Osteoblast (primary cell): Measurements from ENCODE around the gene FCER1G. TPM values are rescaled to one million over a fixed set of nuclear protein-coding genes. Genes with fewer than 3 reads are reported as not detected.

Source experiments
- DNase-seq: peaks from one replicate; pipeline ENCODE4 v3.0.0; 2011; ENCODE audit warnings: low spot score, mixed read lengths; ENCODE audit not compliant: insufficient read length; ENCODE audit errors: missing footprints
- H2AFZ ChIP-seq: 2 replicates; pipeline ENCODE4 v1.6.0; 2011; ENCODE audit warnings: mild to moderate bottlenecking, low read length
- H3K27ac ChIP-seq: 2 replicates; pipeline ENCODE4 v1.5.1; 2011; ENCODE audit warnings: mild to moderate bottlenecking, low read depth, low read length, moderate library complexity
- H3K27me3 ChIP-seq: 2 replicates; pipeline ENCODE4 v1.6.0; 2012; ENCODE audit warnings: mild to moderate bottlenecking, control low read depth, inconsistent platforms, low read length, moderate library complexity; ENCODE audit not compliant: insufficient read depth
- H3K36me3 ChIP-seq: 2 replicates; pipeline ENCODE4 v1.5.1; 2011; ENCODE audit warnings: mild to moderate bottlenecking, low read length, control low read depth, moderate library complexity; ENCODE audit not compliant: insufficient read depth
- H3K4me1 ChIP-seq: 2 replicates; pipeline ENCODE4 v1.5.1; 2011; ENCODE audit warnings: mild to moderate bottlenecking, low read length, control low read depth, moderate library complexity; ENCODE audit not compliant: insufficient read depth
- H3K4me2 ChIP-seq: 2 replicates; pipeline ENCODE4 v1.6.0; 2011; ENCODE audit warnings: mild to moderate bottlenecking, low read length; ENCODE audit not compliant: insufficient read depth
- H3K4me3 ChIP-seq: fragments of 200-600 bp; sonication (generic); 3 replicates; pipeline ENCODE4 v1.5.1; 2012; ENCODE audit warnings: mild to moderate bottlenecking, low read length, inconsistent platforms; ENCODE audit not compliant: insufficient read depth
- H3K79me2 ChIP-seq: 2 replicates; pipeline ENCODE4 v1.6.0; 2012; ENCODE audit warnings: mild to moderate bottlenecking, low read length, control low read depth, inconsistent platforms; ENCODE audit not compliant: insufficient read depth
- H3K9me3 ChIP-seq: 2 replicates; pipeline ENCODE4 v1.5.1; 2011; ENCODE audit warnings: low read depth, low read length, control low read depth
- H4K20me1 ChIP-seq: 2 replicates; pipeline ENCODE4 v1.6.0; 2012; ENCODE audit warnings: mild to moderate bottlenecking, low read length, control low read depth; ENCODE audit not compliant: insufficient read depth
- total RNA-seq: library from RNA; depleted of rRNA; stranded (reverse); fragments of >200 nt; gene quantifications from 2 replicates; pipeline ENCODE4 v1.2.3, GENCODE V29; 2012
- TF ChIP-seq, protein P1 (sequence below): IDR thresholded peaks from 2 replicates; pipeline ENCODE4 v1.5.1; 2011; ENCODE audit warnings: mild to moderate bottlenecking, low read depth, low read length, moderate library complexity; ENCODE audit errors: extremely low read depth

Gene FCER1G
- total RNA-seq, 1 donor: 0.72 TPM

DNA sequence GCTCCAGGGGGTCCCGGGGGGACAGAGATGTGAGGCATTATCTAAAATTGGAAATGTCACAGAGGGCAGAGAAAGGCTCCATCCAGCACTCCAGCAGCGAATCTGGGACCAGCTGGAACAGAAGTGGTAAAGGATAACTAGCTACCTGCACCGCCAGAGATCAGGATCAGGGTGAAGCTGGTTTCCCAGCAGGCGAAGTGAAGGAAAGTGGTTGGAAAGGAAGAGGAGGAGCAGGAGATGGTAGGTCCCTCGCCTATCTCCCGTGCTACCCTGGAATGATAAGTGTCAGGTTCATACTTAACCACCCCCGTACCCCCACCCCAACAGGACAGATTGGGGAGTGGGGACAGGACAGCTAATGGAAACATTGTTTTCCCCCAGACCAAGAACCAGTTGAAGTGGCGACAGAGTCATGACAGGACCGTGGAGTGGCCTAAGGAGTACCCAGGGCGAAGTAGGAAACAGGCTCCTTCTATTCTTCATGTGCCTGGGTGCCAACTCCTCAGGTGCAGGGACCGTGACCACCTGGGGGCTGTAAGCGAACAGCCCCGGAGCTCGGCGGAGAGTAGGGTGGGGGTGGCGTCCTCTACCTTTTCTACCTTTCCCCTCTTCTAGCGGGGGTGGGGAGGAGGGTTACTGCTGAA lies 38.5 kb upstream of the FCER1G start:
- Histone ChIP-seq H4K20me1 (peaks cover 3% of the 10 kb centered on the region), H3K79me2 (peaks cover 20% of the 10 kb centered on the region), H3K36me3 (peaks cover 36% of the 10 kb centered on the region), H3K27me3 (no peaks in the 10 kb centered on the region), H3K9me3 (no peaks in the 10 kb centered on the region), H3K4me1 (peaks cover 27% of the 10 kb centered on the region), H2AFZ (peak overlapping the region; percentile 99), H3K4me2 (peak overlapping the region; percentile 99), H3K27ac (peak overlapping the region; percentile 96), H3K4me3 (peak overlapping the region; percentile 98)
- TF ChIP-seq, protein P1, sequence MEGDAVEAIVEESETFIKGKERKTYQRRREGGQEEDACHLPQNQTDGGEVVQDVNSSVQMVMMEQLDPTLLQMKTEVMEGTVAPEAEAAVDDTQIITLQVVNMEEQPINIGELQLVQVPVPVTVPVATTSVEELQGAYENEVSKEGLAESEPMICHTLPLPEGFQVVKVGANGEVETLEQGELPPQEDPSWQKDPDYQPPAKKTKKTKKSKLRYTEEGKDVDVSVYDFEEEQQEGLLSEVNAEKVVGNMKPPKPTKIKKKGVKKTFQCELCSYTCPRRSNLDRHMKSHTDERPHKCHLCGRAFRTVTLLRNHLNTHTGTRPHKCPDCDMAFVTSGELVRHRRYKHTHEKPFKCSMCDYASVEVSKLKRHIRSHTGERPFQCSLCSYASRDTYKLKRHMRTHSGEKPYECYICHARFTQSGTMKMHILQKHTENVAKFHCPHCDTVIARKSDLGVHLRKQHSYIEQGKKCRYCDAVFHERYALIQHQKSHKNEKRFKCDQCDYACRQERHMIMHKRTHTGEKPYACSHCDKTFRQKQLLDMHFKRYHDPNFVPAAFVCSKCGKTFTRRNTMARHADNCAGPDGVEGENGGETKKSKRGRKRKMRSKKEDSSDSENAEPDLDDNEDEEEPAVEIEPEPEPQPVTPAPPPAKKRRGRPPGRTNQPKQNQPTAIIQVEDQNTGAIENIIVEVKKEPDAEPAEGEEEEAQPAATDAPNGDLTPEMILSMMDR: no peak
- no peak for DNase-seq

DNA sequence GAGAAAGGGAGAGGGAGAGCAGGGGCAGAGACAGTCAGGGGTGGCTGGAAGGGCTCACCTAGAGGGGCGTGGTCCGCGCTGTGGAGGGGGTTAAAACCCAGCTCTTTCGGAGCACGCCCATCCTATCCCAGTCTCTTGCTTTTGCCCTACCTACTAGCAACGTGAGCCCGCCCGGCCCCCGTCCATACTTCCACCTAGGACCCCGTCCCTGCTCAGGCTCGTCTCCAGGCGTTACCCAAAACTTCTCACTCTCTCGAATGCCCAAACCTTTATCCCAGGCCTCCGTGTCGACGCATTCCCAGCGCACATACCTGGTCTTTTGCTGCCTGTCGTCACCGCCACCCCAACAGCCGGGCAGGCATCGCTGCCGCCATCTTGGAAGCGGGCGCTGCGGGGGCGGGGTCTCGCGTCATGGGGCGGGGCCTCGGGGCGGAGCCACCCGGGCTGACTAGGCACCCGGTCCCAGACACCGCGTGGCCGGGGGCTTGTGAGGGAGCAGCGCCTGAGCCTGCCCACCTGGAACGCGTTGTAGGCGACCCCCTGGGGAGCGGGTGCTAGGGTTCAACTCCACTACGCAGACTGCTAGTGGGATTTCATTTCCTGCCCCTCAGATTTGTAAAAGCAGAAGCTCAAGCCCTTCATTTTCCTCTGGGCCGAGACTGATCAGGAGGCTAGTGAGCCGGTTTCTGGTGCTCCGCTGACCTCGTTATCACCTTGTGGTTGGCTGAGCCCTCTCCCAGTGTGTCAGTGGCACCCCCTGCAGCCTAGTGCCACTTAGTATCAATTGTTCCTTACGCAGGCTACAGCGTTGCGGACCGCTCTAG lies 37.8 kb upstream of the FCER1G start, which contains the start of gene B4GALT3:
TSS of gene B4GALT3 (minus strand) at position 396 of the 824 bp plus-strand sequence. CDS start 1,447 bp downstream, outside the sequence.
- DNase-seq: peak; percentile 98
- peaks cover 3% of the 10 kb centered on the region for H4K20me1 ChIP-seq
- H2AFZ ChIP-seq: peak within 1 kb of the TSS; percentile 99
- H3K4me1 ChIP-seq: peaks cover 29% of the 10 kb centered on the region
- peak within 1 kb of the TSS; percentile 98 for H3K4me3 ChIP-seq
- H3K79me2 ChIP-seq: peaks cover 16% of the 10 kb centered on the region
- no peaks in the 10 kb centered on the region for H3K9me3 ChIP-seq
- TF ChIP-seq, protein P1: no peak
- H3K27ac ChIP-seq: peak within 1 kb of the TSS; percentile 96
- H3K36me3 ChIP-seq: peaks cover 29% of the 10 kb centered on the region
- H3K27me3 ChIP-seq: no peaks in the 10 kb centered on the region
- peak within 1 kb of the TSS; percentile 99 for H3K4me2 ChIP-seq

DNA sequence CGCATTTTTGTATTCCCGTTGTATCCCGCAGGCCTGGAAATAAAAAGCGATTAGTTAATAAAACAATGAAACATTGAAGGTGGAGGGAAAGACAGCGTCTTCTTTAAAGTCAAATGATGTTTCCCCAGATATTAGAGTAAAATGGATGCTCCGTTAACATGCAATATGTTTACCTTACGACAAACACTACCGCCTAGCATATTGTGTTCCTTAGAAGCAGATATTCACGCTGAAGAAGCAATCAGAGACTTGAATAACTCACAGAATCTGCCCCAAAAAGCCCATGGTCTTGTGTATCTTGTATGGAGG lies 37.2 kb upstream of the FCER1G start:
- Histone ChIP-seq H3K79me2 (peaks cover 16% of the 10 kb centered on the region), H3K4me3 (peak overlapping the region; percentile 98), H3K27ac (peak overlapping the region; percentile 96), H3K9me3 (no peaks in the 10 kb centered on the region), H3K4me2 (peak overlapping the region; percentile 99), H3K4me1 (peaks cover 27% of the 10 kb centered on the region), H3K27me3 (no peaks in the 10 kb centered on the region), H4K20me1 (peaks cover 3% of the 10 kb centered on the region), H3K36me3 (peaks cover 25% of the 10 kb centered on the region), H2AFZ (peak overlapping the region; percentile 99)
- DNase-seq: no peak
- TF ChIP-seq, protein P1: no peak

DNA sequence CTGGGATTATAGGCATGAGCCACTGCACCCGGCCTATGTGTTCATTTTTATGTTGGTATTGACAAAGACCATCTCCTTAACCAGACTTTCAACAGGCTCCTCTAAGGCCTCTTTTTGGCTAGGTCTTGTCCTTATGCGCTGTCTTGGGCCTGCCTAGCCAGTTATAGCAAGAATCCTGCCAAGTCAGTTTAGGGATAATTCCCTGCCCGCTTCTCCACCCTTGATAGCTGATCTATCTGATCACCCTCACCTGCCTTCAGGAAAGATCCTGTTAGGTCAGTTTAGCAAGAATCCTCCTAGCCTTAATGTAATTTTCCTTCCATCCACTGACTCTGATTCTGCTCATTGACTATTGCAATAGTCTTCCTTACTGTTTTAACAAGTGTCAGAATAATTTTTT lies 35.4 kb upstream of the FCER1G start:
- H3K27ac ChIP-seq: no peak overlapping the region
- TF ChIP-seq, protein P1: no peak
- peaks cover 12% of the 10 kb centered on the region for H3K36me3 ChIP-seq
- H3K4me1 ChIP-seq: peaks cover 17% of the 10 kb centered on the region
- H3K9me3 ChIP-seq: no peaks in the 10 kb centered on the region
- H3K4me2 ChIP-seq: no peak overlapping the region
- H3K79me2 ChIP-seq: peaks cover 16% of the 10 kb centered on the region
- H3K27me3 ChIP-seq: no peaks in the 10 kb centered on the region
- DNase-seq: no peak
- H2AFZ ChIP-seq: no peak overlapping the region
- peaks cover 3% of the 10 kb centered on the region for H4K20me1 ChIP-seq
- H3K4me3 ChIP-seq: no peak overlapping the region
